HG03354 (cell line): ENCODE measurements around the gene PVR.

Experiments used
- ATAC-seq: cut with Tn5 transposase; IDR thresholded peaks from one replicate; pipeline ENCODE4 v1.9.1; 2021; ENCODE audit warnings: mild to moderate bottlenecking; ENCODE audit not compliant: unreplicated experiment, poor library complexity, severe bottlenecking

PVR gene

DNA sequence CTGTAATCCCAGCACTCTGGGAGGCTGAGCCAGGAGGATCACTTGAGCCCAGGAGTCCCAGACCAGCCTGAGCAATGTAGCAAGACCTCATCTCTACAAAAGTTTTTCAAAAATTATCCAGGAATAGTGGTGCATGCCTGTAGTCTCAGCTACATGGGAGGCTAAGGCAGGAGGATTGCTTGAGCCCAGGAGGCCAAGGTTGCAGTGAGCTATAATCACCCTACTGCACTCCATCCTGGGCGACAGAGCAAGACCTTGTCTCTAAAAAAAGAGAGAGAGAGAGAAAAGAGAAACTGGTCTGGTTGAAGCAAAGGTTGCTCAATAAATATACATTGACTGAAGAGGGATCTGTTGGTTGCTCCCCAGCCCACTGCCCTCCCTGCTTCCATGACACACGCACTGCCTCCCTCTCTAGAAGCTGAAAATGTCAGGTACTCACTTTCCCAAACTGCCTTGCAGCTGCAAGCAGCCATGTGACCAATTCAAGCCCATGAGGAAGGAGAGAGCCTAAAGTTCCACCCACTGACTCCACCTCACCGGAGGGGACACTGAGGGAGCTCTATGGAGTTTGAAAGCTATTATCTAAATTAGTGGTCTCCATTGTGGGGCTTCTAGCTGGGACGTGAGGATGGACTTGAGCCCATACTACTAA is 69.3 kb downstream of the PVR start:
- no peak for ATAC-seq
